B cell (primary cell): ENCODE results near the gene ENTPD1. TPM values are rescaled to one million over a fixed set of nuclear protein-coding genes. Genes with fewer than 3 reads are reported as not detected.

Experiments used
- ATAC-seq: fragments of 200-7000 bp; cut with Tn5 transposase; one replicate; pipeline ENCODE4 v1.10.0; 2021; ENCODE audit warnings: low read depth, mild to moderate bottlenecking, moderate number of reproducible peaks, moderate library complexity
- CTCF ChIA-PET: fragments of 350-600 bp; sonication (Branson Sonifier 250); formaldehyde crosslinking; loops from one replicate; lab custom pipeline; 2021; ENCODE audit warnings: antibody characterized with exemption, inconsistent platforms; lab: Charles Lee
- POLR2A ChIA-PET: fragments of 350-600 bp; sonication (Branson Sonifier 250); formaldehyde crosslinking; loops from one replicate; lab custom pipeline; 2021; ENCODE audit warnings: antibody characterized with exemption; lab: Charles Lee
- DNase-seq: peaks from one replicate; pipeline ENCODE4 v3.0.0; 2013
- H2AFZ ChIP-seq: 2 replicates; pipeline ENCODE4 v1.6.1; 2012; ENCODE audit warnings: mild to moderate bottlenecking, low read depth, low read length; ENCODE audit not compliant: insufficient read depth, poor library complexity, severe bottlenecking
- H3K27ac ChIP-seq, 2 donors: 1 replicate in 1 of 2; 2 replicates in 1 of 2; pipeline ENCODE4 v1.5.1; 2012 to 2013; ENCODE audit warnings: low read length in 2 of 2, mild to moderate bottlenecking in 2 of 2, moderate library complexity in 1 of 2
- H3K27me3 ChIP-seq, 4 experiments: fragments of 200-600 bp in 1 of 4; sonication (generic) in 1 of 4; replicated peaks in 1 of 4; 1 replicate in 2 of 4; 2 replicates in 2 of 4; pipeline versions ENCODE4 v1.6.1 to v1.7.0; 2013 to 2016; ENCODE audit warnings: low read length in 3 of 4, mild to moderate bottlenecking in 2 of 4, mixed read lengths in 1 of 4, moderate library complexity in 1 of 4; ENCODE audit not compliant: insufficient read depth in 4 of 4, control insufficient read depth in 3 of 4; ENCODE audit errors: control extremely low read depth in 1 of 4
- H3K36me3 ChIP-seq, 2 experiments: replicated peaks in 1 of 2; 1 replicate in 1 of 2; 2 replicates in 1 of 2; pipeline versions ENCODE4 v1.6.1 to v1.7.1; 2013; ENCODE audit warnings: low read length in 1 of 2; ENCODE audit not compliant: insufficient read depth in 2 of 2, control insufficient read depth in 1 of 2; ENCODE audit errors: control extremely low read depth in 1 of 2, extremely low read depth in 1 of 2
- H3K4me1 ChIP-seq, 2 donors: fragments of 200-600 bp in 1 of 2; sonication (generic) in 1 of 2; 1 replicate in 1 of 2; 2 replicates in 1 of 2; pipeline versions ENCODE4 v1.5.1 to v1.6.1; 2013 to 2017; ENCODE audit warnings: low read length in 2 of 2; ENCODE audit not compliant: control insufficient read depth in 2 of 2, insufficient read depth in 2 of 2
- H3K4me2 ChIP-seq: replicated peaks from 2 replicates; pipeline ENCODE3; 2012; ENCODE audit warnings: mild to moderate bottlenecking, low read depth, low read length; ENCODE audit not compliant: poor library complexity, severe bottlenecking
- H3K4me3 ChIP-seq, 5 experiments: fragments of 200-600 bp in 1 of 5; sonication (generic) in 1 of 5; 1 replicate in 3 of 5; 2 replicates in 2 of 5; pipeline versions ENCODE4 v1.5.1 to v1.7.0; 2011 to 2016; ENCODE audit warnings: low read length in 4 of 5, mild to moderate bottlenecking in 4 of 5, low read depth in 2 of 5, control low read depth in 1 of 5, moderate library complexity in 1 of 5; ENCODE audit not compliant: insufficient read depth in 1 of 5; ENCODE audit errors: control extremely low read depth in 1 of 5, extremely low read depth in 1 of 5
- H3K79me2 ChIP-seq: fragments of 200-600 bp; sonication (generic); one replicate; pipeline ENCODE4 v1.6.0; 2016; ENCODE audit warnings: low read length; ENCODE audit not compliant: control insufficient read depth, insufficient read depth
- H3K9ac ChIP-seq: fragments of 200-600 bp; sonication (generic); 2 replicates; pipeline ENCODE4 v1.6.1; 2017; ENCODE audit warnings: mild to moderate bottlenecking, low read length, moderate library complexity
- H3K9me3 ChIP-seq, 3 donors: one replicate each; pipeline versions ENCODE4 v1.6.1 to v1.7.1; 2013; ENCODE audit warnings: low read length in 2 of 3; ENCODE audit not compliant: control insufficient read depth in 2 of 3, insufficient read depth in 1 of 3; ENCODE audit errors: control extremely low read depth in 1 of 3
- H4K20me1 ChIP-seq: 2 replicates; pipeline ENCODE4 v1.6.0; 2012; ENCODE audit warnings: mild to moderate bottlenecking, low read length; ENCODE audit not compliant: insufficient read depth, control insufficient read depth, poor library complexity, severe bottlenecking
- H3K27ac Mint-ChIP-seq: one replicate; pipeline ENCODE4 v1.8.0; 2021; ENCODE audit warnings: mixed read lengths
- H3K27me3 Mint-ChIP-seq: one replicate; pipeline ENCODE4 v1.8.0; 2021; ENCODE audit warnings: mixed read lengths
- H3K4me1 Mint-ChIP-seq: one replicate; pipeline ENCODE4 v1.8.0; 2021; ENCODE audit warnings: mixed read lengths
- H3K4me3 Mint-ChIP-seq: one replicate; pipeline ENCODE4 v1.8.0; 2021; ENCODE audit warnings: mixed read lengths
- H3K9me3 Mint-ChIP-seq: one replicate; pipeline ENCODE4 v1.8.0; 2022; ENCODE audit warnings: mixed read lengths; ENCODE audit not compliant: insufficient read depth
- CTCF ChIP-seq: fragments of 200-600 bp; IDR thresholded peaks from one replicate; pipeline ENCODE4 v1.8.0; 2022; ENCODE audit warnings: antibody characterized with exemption, mild to moderate bottlenecking
- EZH2 ChIP-seq: IDR thresholded peaks from 2 replicates; pipeline ENCODE4 v1.6.1; 2012; ENCODE audit warnings: borderline replicate concordance, low read depth, mild to moderate bottlenecking, moderate library complexity, low read length; ENCODE audit not compliant: insufficient read depth, poor library complexity, severe bottlenecking
- WGBS: methylation state at CpG from one replicate; pipeline ENCODE4 v1.1.5; 2013; ENCODE audit warnings: missing lambda C conversion rate; ENCODE audit not compliant: insufficient coverage; 5-methylcytosine and 5-hydroxymethylcytosine counted together
- intact Hi-C: fragments of 100-400 bp; cut with micrococcal nuclease; formaldehyde crosslinking; loops from one replicate; pipeline ENCODE4 v1.10.0; 2022
- polyA plus RNA-seq: library from polyadenylated mRNA; depleted of rRNA; stranded (reverse); fragments of >200 nt; gene quantifications from 2 replicates; pipeline ENCODE4 v1.2.3, GENCODE V29; 2012
- total RNA-seq, 2 donors: library from RNA; stranded (reverse); fragments of 120-200 nt in 1 of 2; gene quantifications; 1 replicate in 1 of 2; 2 replicates in 1 of 2; pipeline versions ENCODE4 v1.2.3 to v1.2.4, GENCODE V29; 2013 to 2022

Gene ENTPD1
- total and polyA plus RNA-seq, 2 donors (not counting 1 experiment from before 2014, with no cell fraction given): 25.9 to 96.3 TPM

- 100% methylated on average over 2 of the region's 3 CpGs for WGBS
- CTCF ChIA-PET: interaction anchor here (2.3 to 22.3 kb wide), 7 partner anchors 10 to 139 kb away, joined by 5 to 704 read pairs (median 20); partner anchors contain the start of genes ENTPD1 and TCTN3
- peak overlapping the region; percentile 83 for H3K4me3 Mint-ChIP-seq
- Histone ChIP-seq H3K27me3 (no peaks in the 10 kb centered on the region), H3K9me3 (no peaks in the 10 kb centered on the region), H2AFZ (no peak overlapping the region), H3K4me1 (peaks cover 69 to 74% of the 10 kb centered on the region in 2 donors), H4K20me1 (no peaks in the 10 kb centered on the region), H3K4me2 (peak overlapping the region; percentile 64), H3K36me3 (peaks cover 0 to 3% of the 10 kb centered on the region in 2 experiments), H3K27ac (peak overlapping the region; percentile 89 to 95), H3K79me2 (peaks cover 82% of the 10 kb centered on the region), H3K4me3 (no peak overlapping the region), H3K9ac (peak overlapping the region; percentile 50)
- H3K9me3 Mint-ChIP-seq: no peaks in the 10 kb centered on the region
- peak overlapping the region; percentile 96 for H3K27ac Mint-ChIP-seq
- POLR2A ChIA-PET: interaction anchor here (0.5 to 1.9 kb wide), 3 partner anchors 20 to 73 kb away, joined by 3 to 8 read pairs (median 4); no protein-coding TSS in a partner anchor
- H3K27me3 Mint-ChIP-seq: no peaks in the 10 kb centered on the region
- TF ChIP-seq CTCF: no peak
- no peak for TF ChIP-seq EZH2
- ATAC-seq (no peak), DNase-seq (no peak)
- intact Hi-C loops: no loop called here
- H3K4me1 Mint-ChIP-seq: peaks cover 74% of the 10 kb centered on the region
Observed at GRCh38 chr10:95831076-95831475, 75.1 kb downstream of the ENTPD1 start.

GRCh38 chr10:95831515-95831914 is 75.6 kb downstream of the ENTPD1 start:
- POLR2A ChIA-PET: interaction anchor here (0.5 to 4.5 kb wide), 6 partner anchors 37 to 138 kb away, joined by 3 to 47 read pairs (median 6); partner anchors contain the start of genes ENTPD1 and TCTN3
- TF ChIP-seq EZH2 (no peak), CTCF (no peak)
- ATAC-seq: no peak
- H3K4me1 Mint-ChIP-seq: peaks cover 75% of the 10 kb centered on the region
- H3K79me2 ChIP-seq: peaks cover 77% of the 10 kb centered on the region
- peak overlapping the region in 1 of 5 experiments; percentile 36 for H3K4me3 ChIP-seq
- H3K4me3 Mint-ChIP-seq: peak overlapping the region; percentile 83
- H3K27me3 Mint-ChIP-seq: no peaks in the 10 kb centered on the region
- no peak overlapping the region for H2AFZ ChIP-seq
- H3K9me3 ChIP-seq: no peaks in the 10 kb centered on the region
- intact Hi-C loops: no loop called here
- DNase-seq: no peak
- H4K20me1 ChIP-seq: no peaks in the 10 kb centered on the region
- H3K27ac Mint-ChIP-seq: peak overlapping the region; percentile 96
- H3K27ac ChIP-seq: peak overlapping the region; percentile 89 to 95
- peaks cover 73 to 78% of the 10 kb centered on the region in 2 donors for H3K4me1 ChIP-seq
- CTCF ChIA-PET: interaction anchor here (1.2 to 22.3 kb wide), 10 partner anchors 10 to 139 kb away, joined by 3 to 704 read pairs (median 12); partner anchors contain the start of genes ENTPD1 and TCTN3
- H3K9me3 Mint-ChIP-seq: no peaks in the 10 kb centered on the region
- H3K4me2 ChIP-seq: peak overlapping the region; percentile 64
- peak overlapping the region; percentile 50 for H3K9ac ChIP-seq
- H3K36me3 ChIP-seq: peaks cover 0 to 3% of the 10 kb centered on the region in 2 experiments
- no peaks in the 10 kb centered on the region for H3K27me3 ChIP-seq
